GM12874 (cell line): ENCODE measurements around the gene PLPPR1.

Experiments used
- CTCF ChIP-seq: IDR thresholded peaks from 2 replicates; pipeline ENCODE4 v1.5.1; 2011; ENCODE audit warnings: low read depth, mild to moderate bottlenecking, control low read depth, low read length, moderate library complexity; ENCODE audit not compliant: insufficient read depth

Gene PLPPR1

GRCh38 chr9:101054657-101055056 is 26.1 kb downstream of the PLPPR1 start:
- TF ChIP-seq CTCF: no peak

- no peak for TF ChIP-seq CTCF
These were observed 27.0 kb downstream of the PLPPR1 start for GRCh38 chr9:101055516-101055915.

DNA sequence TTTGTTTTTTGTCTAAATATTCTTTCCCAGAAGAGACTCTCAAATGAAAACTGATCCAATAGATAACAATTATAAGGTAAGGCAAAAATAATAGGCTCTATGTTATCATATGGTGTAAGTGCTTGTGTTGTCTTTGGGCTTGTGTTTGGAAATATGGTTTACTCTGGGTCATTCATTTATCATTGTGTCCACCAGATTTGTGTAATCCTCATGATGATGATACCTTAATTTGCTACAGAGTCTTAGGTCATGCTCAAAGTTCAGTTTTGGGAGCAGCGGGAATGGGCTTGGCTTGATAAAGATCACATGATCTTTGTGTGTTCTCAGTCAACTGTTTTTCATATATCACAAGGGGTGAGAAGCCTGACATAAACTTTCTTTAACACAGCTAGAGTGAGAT is 34.2 kb downstream of the PLPPR1 start:
- TF ChIP-seq CTCF: no peak

DNA sequence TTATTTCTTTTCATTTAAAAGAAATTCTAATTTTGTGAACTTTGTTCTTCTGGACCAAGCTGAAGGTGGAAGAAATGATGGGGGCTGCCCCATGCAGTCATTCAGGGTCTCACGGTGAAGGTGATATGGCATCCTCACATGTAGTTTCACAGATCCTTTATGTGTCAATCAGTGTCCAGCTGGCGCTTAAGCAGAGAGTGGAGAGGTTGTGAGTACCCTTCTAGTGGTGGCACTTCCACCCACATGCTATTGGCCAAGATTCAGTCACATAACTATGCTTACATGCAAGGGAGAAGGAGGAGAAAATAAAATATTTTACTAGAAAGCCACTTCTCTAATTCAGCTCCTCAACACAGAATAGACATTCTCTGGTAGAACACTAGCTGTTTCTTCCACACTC is 34.7 kb downstream of the PLPPR1 start:
- TF ChIP-seq CTCF: no peak

DNA sequence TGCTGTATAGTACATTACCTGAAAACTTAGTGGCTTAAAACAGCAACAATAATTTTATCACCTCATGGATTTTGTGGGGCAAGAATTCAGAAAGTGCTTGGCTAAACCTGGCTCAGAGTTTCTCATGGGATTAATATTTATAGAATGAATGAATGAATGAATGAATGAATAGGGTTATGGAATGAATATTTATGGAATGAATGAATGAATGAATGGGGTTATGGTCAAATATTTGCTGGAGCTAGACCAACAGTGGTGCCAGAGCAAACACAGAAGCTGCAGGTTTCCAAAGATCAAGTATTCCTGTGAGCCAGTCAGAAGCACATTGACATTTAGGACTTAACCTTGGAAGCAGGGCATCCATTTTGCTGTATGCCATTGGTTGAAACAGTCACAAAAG is 35.7 kb downstream of the PLPPR1 start:
- no peak for TF ChIP-seq CTCF

DNA sequence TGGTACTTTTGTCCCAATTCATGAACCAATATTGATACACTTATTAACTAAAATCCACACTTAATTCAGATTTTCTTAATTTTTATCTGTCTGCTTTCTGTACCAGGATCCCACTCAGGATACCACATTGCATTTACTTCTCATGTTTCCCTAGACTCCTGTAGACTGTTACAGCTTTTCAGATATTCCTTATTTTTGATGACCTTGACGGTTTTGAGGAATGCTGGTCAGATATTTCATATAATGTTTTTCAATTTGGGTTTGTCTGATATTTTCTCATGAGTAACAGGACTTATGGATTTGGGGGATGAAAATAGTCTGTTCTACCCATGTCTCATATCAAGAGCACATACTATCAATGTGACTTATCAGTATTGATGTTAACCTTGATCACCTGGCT is 37.4 kb downstream of the PLPPR1 start:
- TF ChIP-seq CTCF: no peak

GRCh38 chr9:101068696-101069095 is 40.2 kb downstream of the PLPPR1 start:
- no peak for TF ChIP-seq CTCF

GRCh38 chr9:101072259-101072658 is 43.7 kb downstream of the PLPPR1 start:
- no peak for TF ChIP-seq CTCF
